HepG2 (cell line): ENCODE measurements around the gene ATP2B2. TPM values are rescaled to one million over a fixed set of nuclear protein-coding genes. Genes with fewer than 3 reads are reported as not detected.

Experiments used
- ATAC-seq: fragments of 200-7000 bp; cut with Tn5 transposase; 3 replicates; pipeline ENCODE4 v1.9.1; 2020; ENCODE audit warnings: mild to moderate bottlenecking, moderate library complexity
- BruUV-seq: library from RNA; stranded (reverse); fragments of 400-500 nt; replicated peaks from 2 replicates; lab custom pipeline; 2021; lab: Mats Ljungman, UMichigan
- CTCF ChIA-PET: fragments of 300-600 bp; formaldehyde crosslinking; extraction: SDS; loops from one replicate; lab custom pipeline; 2021; ENCODE audit warnings: low total read pairs, inconsistent platforms, low intra/inter-chr PET ratio; lab: Yijun Ruan, JAX
- POLR2A ChIA-PET: fragments of 350-600 bp; sonication (Branson Sonifier 250); formaldehyde crosslinking; loops from one replicate; lab custom pipeline; 2020; ENCODE audit warnings: antibody characterized with exemption, inconsistent platforms; lab: Yijun Ruan, JAX
- DNase-seq: peaks from one replicate; pipeline ENCODE4 v3.0.0-alpha.2; 2015; ENCODE audit warnings: low spot score
- FAIRE-seq: peaks from 3 replicates; lab custom pipeline; 2011; peaks lifted over from hg19 to GRCh38; lab: Jason Lieb, UNC
- H2AFZ ChIP-seq: one replicate; pipeline ENCODE4 v1.6.1; 2011; ENCODE audit warnings: low read length, inconsistent platforms
- H3K27ac ChIP-seq: fragments of 300-600 bp; 3 replicates; pipeline ENCODE4 v1.8.0; 2011; ENCODE audit warnings: mixed run types, mild to moderate bottlenecking, mixed read lengths, low read length, inconsistent platforms; ENCODE audit not compliant: insufficient read depth; ENCODE audit errors: extremely low read length
- H3K27me3 ChIP-seq, 2 experiments: fragments of 200-600 bp in 1 of 2; 2 replicates in 1 of 2; 3 replicates in 1 of 2; pipeline versions ENCODE4 v1.6.0 to v1.8.0; 2011; ENCODE audit warnings: low read length in 2 of 2, mild to moderate bottlenecking in 2 of 2, moderate library complexity in 2 of 2, inconsistent platforms in 1 of 2; ENCODE audit not compliant: insufficient read depth in 2 of 2, control insufficient read depth in 1 of 2
- H3K36me3 ChIP-seq, 2 experiments: fragments of 200-600 bp in 1 of 2; replicated peaks in 1 of 2; 2 replicates in 1 of 2; 3 replicates in 1 of 2; pipeline versions ENCODE4 v1.5.1 to v1.8.0; 2011; ENCODE audit warnings: low read length in 2 of 2, inconsistent platforms in 1 of 2; ENCODE audit not compliant: insufficient read depth in 2 of 2, control insufficient read depth in 1 of 2
- H3K4me1 ChIP-seq: 2 replicates; pipeline ENCODE4 v1.5.1; 2012; ENCODE audit warnings: low read length, inconsistent platforms; ENCODE audit not compliant: insufficient read depth
- H3K4me2 ChIP-seq: 2 replicates; pipeline ENCODE4 v1.6.0; 2011; ENCODE audit warnings: low read depth, low read length, inconsistent platforms
- H3K4me3 ChIP-seq, 3 experiments: fragments of 200-600 bp in 1 of 3; sonication (generic), shearing (Covaris generic) in 1 of 3; replicated peaks in 1 of 3; 2 replicates each; pipeline ENCODE4 v1.5.1; 2011 to 2016; ENCODE audit warnings: low read length in 3 of 3, inconsistent platforms in 2 of 3, low read depth in 2 of 3, mild to moderate bottlenecking in 2 of 3, control low read depth in 1 of 3, mixed read lengths in 1 of 3; ENCODE audit not compliant: insufficient read depth in 1 of 3
- H3K79me2 ChIP-seq: one replicate; pipeline ENCODE4 v1.6.1; 2011; ENCODE audit warnings: low read length, inconsistent platforms; ENCODE audit not compliant: insufficient read depth
- H3K9ac ChIP-seq: 2 replicates; pipeline ENCODE4 v1.6.0; 2011; ENCODE audit warnings: mild to moderate bottlenecking, low read depth, low read length, inconsistent platforms; ENCODE audit not compliant: insufficient read depth
- H3K9me3 ChIP-seq: 2 replicates; pipeline ENCODE4 v1.5.1; 2012; ENCODE audit warnings: mild to moderate bottlenecking, low read length
- H4K20me1 ChIP-seq: 2 replicates; pipeline ENCODE4 v1.6.0; 2011; ENCODE audit warnings: inconsistent platforms, mild to moderate bottlenecking, low read length, moderate library complexity; ENCODE audit not compliant: insufficient read depth
- ATF4 ChIP-seq, 2 experiments: fragments of 450-650 bp in 1 of 2; sonication (generic) in 1 of 2; formaldehyde crosslinking; IDR thresholded peaks; 2 replicates each; pipeline versions ENCODE4 v1.5.0 to v1.8.0; 2020 to 2022; ENCODE audit warnings: mild to moderate bottlenecking in 1 of 2, missing genetic modification reagents in 1 of 2
- FOXO1 ChIP-seq: sonication (generic); formaldehyde crosslinking; IDR thresholded peaks from 2 replicates; pipeline ENCODE4 v1.4.0; 2020; ENCODE audit warnings: missing genetic modification reagents
- HMG20A ChIP-seq: IDR thresholded peaks from 2 replicates; pipeline ENCODE4 v1.6.1; 2016; ENCODE audit warnings: borderline replicate concordance
- ONECUT2 ChIP-seq: sonication (generic); formaldehyde crosslinking; IDR thresholded peaks from 2 replicates; pipeline ENCODE4 v1.4.0; 2020; ENCODE audit warnings: missing genetic modification reagents
- PLSCR1 ChIP-seq: sonication (generic); formaldehyde crosslinking; IDR thresholded peaks from 2 replicates; pipeline ENCODE4 v1.5.0; 2020; ENCODE audit warnings: missing genetic modification reagents, mild to moderate bottlenecking, borderline replicate concordance
- SUZ12 ChIP-seq: fragments of 150-350 bp; IDR thresholded peaks from 2 replicates; pipeline ENCODE4 v1.6.1; 2014; ENCODE audit warnings: low read depth, low read length
- ZBTB40 ChIP-seq, 2 experiments: fragments of 450-650 bp in 1 of 2; sonication (generic) in 1 of 2; formaldehyde crosslinking in 1 of 2; IDR thresholded peaks; 2 replicates each; pipeline versions ENCODE4 v1.6.1 to v1.8.0; 2016 to 2022; ENCODE audit warnings: antibody characterized with exemption in 1 of 2, mild to moderate bottlenecking in 1 of 2, missing genetic modification reagents in 1 of 2
- ZNF251 ChIP-seq: sonication (generic); formaldehyde crosslinking; IDR thresholded peaks from 2 replicates; pipeline ENCODE4 v1.9.0; 2021; ENCODE audit warnings: mild to moderate bottlenecking, missing genetic modification reagents
- ZNF33B ChIP-seq: sonication (generic); formaldehyde crosslinking; IDR thresholded peaks from 2 replicates; pipeline ENCODE4 v1.5.1; 2020; ENCODE audit warnings: mild to moderate bottlenecking, missing genetic modification reagents
- ZNF564 ChIP-seq: sonication (generic); formaldehyde crosslinking; IDR thresholded peaks from 2 replicates; pipeline ENCODE4 v1.8.1; 2023; ENCODE audit warnings: mild to moderate bottlenecking, missing genetic modification reagents
- ZNF674 ChIP-seq: sonication (generic); formaldehyde crosslinking; IDR thresholded peaks from 2 replicates; pipeline ENCODE4 v1.5.0; 2020; ENCODE audit warnings: low read depth, mild to moderate bottlenecking, missing genetic modification reagents
- ZNF678 ChIP-seq: sonication (generic); formaldehyde crosslinking; IDR thresholded peaks from 2 replicates; pipeline ENCODE4 v1.4.0; 2020; ENCODE audit warnings: mild to moderate bottlenecking, missing genetic modification reagents
- ZNF782 ChIP-seq: sonication (generic); formaldehyde crosslinking; IDR thresholded peaks from 2 replicates; pipeline ENCODE4 v1.4.0; 2020; ENCODE audit warnings: missing genetic modification reagents, mild to moderate bottlenecking, borderline replicate concordance
- WGBS: methylation state at CpG from one replicate; pipeline ENCODE4 v1.1.6; 2017; ENCODE audit warnings: low lambda C conversion rate; 5-methylcytosine and 5-hydroxymethylcytosine counted together
- in situ Hi-C: cut with HindIII; loops from 2 replicates; pipeline ENCODE4 v1.10.0; 2017; ENCODE audit warnings: low pct_unique_long_range_greater_than_20kb; ENCODE audit not compliant: extremely low pct_ligation_motif_present
- intact Hi-C: fragments of 100-400 bp; cut with micrococcal nuclease; formaldehyde crosslinking; loops from one replicate; pipeline ENCODE4 v1.10.0; 2022; ENCODE audit not compliant: unreplicated experiment
- polyA plus RNA-seq, 8 experiments: library from polyadenylated mRNA; depleted of rRNA in 3 of 8; stranded (reverse) in 7 of 8; unstranded in 1 of 8; fragments of >200 nt; fragmentation: Illumina TruSeq in 4 of 8; extraction: Trizol in 4 of 8; gene quantifications; 2 replicates each; pipeline versions ENCODE4 v1.2.1 to v1.2.3, GENCODE V29; 2011 to 2016; ENCODE audit warnings: low read depth in 4 of 8, missing spikeins in 1 of 8, mixed read lengths in 1 of 8; ENCODE audit not compliant: insufficient read depth in 1 of 8
- total RNA-seq, 5 experiments: library from RNA; depleted of rRNA; stranded (reverse); fragments of >200 nt; fragmentation: Illumina TruSeq; extraction: Trizol; gene quantifications; 2 replicates each; pipeline ENCODE4 v1.2.3, GENCODE V29; 2016; ENCODE audit warnings: low read depth in 1 of 5

Gene ATP2B2
- total and polyA plus RNA-seq, 2 of the 13 experiments (the other 11 are each of a cell fraction or from before 2014, with no cell fraction given) = 1.5 to 2.3 TPM

- H3K9me3 ChIP-seq = no peaks in the 10 kb centered on the region
- H3K9ac ChIP-seq = no peak overlapping the region
- BruUV-seq = no TSS peak
- no peak overlapping the region for H2AFZ ChIP-seq
- POLR2A ChIA-PET = no interaction called here
- H3K27ac ChIP-seq = no peak overlapping the region
- TF ChIP-seq ZBTB40 (IDR thresholded peaks at IDR 0.05) (no peak), ZBTB40 (CRISPR knock-in tag; IDR thresholded peaks at IDR 0.05) (no peak), ONECUT2 (no peak), ATF4 (CRISPR knock-in tag; IDR thresholded peaks at IDR 0.05) (no peak), ZNF33B (CRISPR knock-in tag) (no peak), SUZ12 (no peak), HMG20A (CRISPR knock-in tag) (no peak), ZNF564 (CRISPR knock-in tag) (no peak), PLSCR1 (no peak), ZNF674 (CRISPR knock-in tag) (no peak), ZNF678 (CRISPR knock-in tag) (no peak), ZNF782 (no peak), FOXO1 (CRISPR knock-in tag) (no peak), ZNF251 (CRISPR knock-in tag) (no peak)
- H3K4me1 ChIP-seq = no peaks in the 10 kb centered on the region
- H4K20me1 ChIP-seq = 0 out of 2 replicates have a peak, but pooled peaks cover 5% of the 10 kb centered on the region
- H3K27me3 ChIP-seq = no peaks in the 10 kb centered on the region
- CTCF ChIA-PET = no interaction called here
- H3K4me2 ChIP-seq = no peak overlapping the region
- FAIRE-seq (no peak), DNase-seq (no peak), ATAC-seq (no peak)
- 96% methylated on average over 5 of the region's 5 CpGs for WGBS
- peaks cover 39 to 68% of the 10 kb centered on the region in 2 experiments for H3K36me3 ChIP-seq
- H3K79me2 ChIP-seq = peaks cover 4% of the 10 kb centered on the region
- intact Hi-C loops = no loop called here
- in situ Hi-C loops = no loop called here
- H3K4me3 ChIP-seq = no peak overlapping the region
Measured at GRCh38 chr3:10281951-10282350, 223.4 kb downstream of the ATP2B2 start.
